Ishikawa (cell line): ENCODE results near the gene DPH1.

Source experiments
- CEBPB ChIP-seq: IDR thresholded peaks from 2 replicates; pipeline ENCODE4 v1.6.1; 2012
- CREB1 ChIP-seq: IDR thresholded peaks from 2 replicates; pipeline ENCODE4 v1.6.1; 2012; ENCODE audit warnings: low read depth
- FOXM1 ChIP-seq: IDR thresholded peaks from 2 replicates; pipeline ENCODE4 v1.6.1; 2012; ENCODE audit warnings: low read depth, borderline replicate concordance
- RAD21 ChIP-seq: IDR thresholded peaks from 2 replicates; pipeline ENCODE4 v1.6.1; 2012; ENCODE audit warnings: low read depth
- TAF1 ChIP-seq: IDR thresholded peaks from 2 replicates; pipeline ENCODE4 v1.6.1; 2012; ENCODE audit warnings: low read depth, mild to moderate bottlenecking
- TF ChIP-seq, protein P1 (sequence below): IDR thresholded peaks from 2 replicates; pipeline ENCODE4 v1.6.1; 2012

DNA sequence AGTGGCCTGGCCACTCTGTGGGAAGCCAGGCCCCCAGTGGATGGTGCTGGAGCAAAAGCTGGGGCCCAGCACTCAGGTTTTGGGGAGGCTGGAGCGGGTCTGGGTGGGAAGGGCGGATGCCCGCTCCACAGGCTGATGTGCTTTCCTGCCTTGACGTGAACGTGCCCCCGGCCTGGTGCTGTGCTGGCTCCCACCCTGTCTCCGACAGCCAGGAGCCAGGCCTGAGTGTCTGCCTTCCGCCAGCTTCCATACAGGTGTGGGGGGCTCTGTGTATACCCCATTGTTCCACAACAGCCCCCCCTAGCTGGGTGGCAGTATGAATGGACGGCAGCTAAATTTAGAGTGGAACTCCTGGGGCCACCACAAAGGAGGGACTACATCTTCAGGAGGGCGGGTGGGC lies 45.0 kb downstream of the DPH1 start:
- TF ChIP-seq CREB1 (no peak), FOXM1 (no peak), CEBPB (no peak), TAF1 (no peak), RAD21 (no peak)
- TF ChIP-seq, protein P1, sequence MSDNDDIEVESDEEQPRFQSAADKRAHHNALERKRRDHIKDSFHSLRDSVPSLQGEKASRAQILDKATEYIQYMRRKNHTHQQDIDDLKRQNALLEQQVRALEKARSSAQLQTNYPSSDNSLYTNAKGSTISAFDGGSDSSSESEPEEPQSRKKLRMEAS, result no peak
